CD4-positive, alpha-beta T cell treated with Interleukin-15 for 4 hours (primary cell): Measurements from ENCODE around the gene CDH12.
"Not testable (repeated sequence)": the region's sequence is repeated elsewhere in the genome, so short reads cannot be mapped to it uniquely, and the experiment has no call there.

Source experiments
- DNase-seq: peaks from one replicate; pipeline ENCODE4 v3.0.0-alpha.2; 2020; ENCODE audit warnings: low spot score

The CDH12 gene

GRCh38 chr5:22010808-22011207 is 842.3 kb downstream of the CDH12 start:
- DNase-seq = not testable (repeated sequence)

GRCh38 chr5:22001097-22001496 is 852.0 kb downstream of the CDH12 start:
- not testable (repeated sequence) for DNase-seq

- DNase-seq = not testable (repeated sequence)
Observed at GRCh38 chr5:21985799-21986198, 867.3 kb downstream of the CDH12 start.

GRCh38 chr5:21951571-21951970 is 901.6 kb downstream of the CDH12 start:
- not testable (repeated sequence) for DNase-seq

- no peak for DNase-seq
Observed at GRCh38 chr5:21931116-21931515, 922.0 kb downstream of the CDH12 start.

GRCh38 chr5:21919414-21920022 is 933.6 kb downstream of the CDH12 start:
- DNase-seq = no peak

GRCh38 chr5:21918451-21918850 is 934.7 kb downstream of the CDH12 start:
- no peak for DNase-seq

GRCh38 chr5:21910731-21911130 is 942.4 kb downstream of the CDH12 start:
- DNase-seq = no peak

GRCh38 chr5:21895766-21896350 is 957.3 kb downstream of the CDH12 start:
- DNase-seq = no peak

GRCh38 chr5:21893161-21893560 is 960.0 kb downstream of the CDH12 start:
- no peak for DNase-seq

- DNase-seq = no peak
Observed at GRCh38 chr5:21889581-21889980, 963.6 kb downstream of the CDH12 start.

GRCh38 chr5:21882074-21882745 is 970.9 kb downstream of the CDH12 start:
- no peak for DNase-seq

- DNase-seq = no peak
Observed at GRCh38 chr5:21880164-21880563, 973.0 kb downstream of the CDH12 start.

- no peak for DNase-seq
Observed at GRCh38 chr5:21862986-21863385, 990.2 kb downstream of the CDH12 start.

GRCh38 chr5:21858441-21858840 is 994.7 kb downstream of the CDH12 start:
- no peak for DNase-seq

- no peak for DNase-seq
Observed at GRCh38 chr5:21856987-21857386, 996.2 kb downstream of the CDH12 start.

GRCh38 chr5:21847300-21847699 is 1005.8 kb downstream of the CDH12 start:
- no peak for DNase-seq

- no peak for DNase-seq
Observed at GRCh38 chr5:21844960-21845359, 1008.2 kb downstream of the CDH12 start.

- DNase-seq = no peak
Observed at GRCh38 chr5:21834863-21835262, 1018.3 kb downstream of the CDH12 start.

- no peak for DNase-seq
Observed at GRCh38 chr5:21831145-21831787, 1021.9 kb downstream of the CDH12 start.

GRCh38 chr5:21826884-21827283 is 1026.3 kb downstream of the CDH12 start:
- DNase-seq = no peak

- DNase-seq = no peak
Observed at GRCh38 chr5:21823588-21823987, 1029.6 kb downstream of the CDH12 start.

- DNase-seq = no peak
Observed at GRCh38 chr5:21823076-21823574, 1030.0 kb downstream of the CDH12 start.
